Measurements from ENCODE around the gene TMEM269. TPM values are rescaled to one million over a fixed set of nuclear protein-coding genes. Genes with fewer than 3 reads are reported as not detected.
A peak's percentile ranks its signal among the peaks of the same experiment; 100 is the strongest.

The TMEM269 gene
- total RNA-seq, 1 experiment from 2014 or later, result 1.7 TPM

DNA sequence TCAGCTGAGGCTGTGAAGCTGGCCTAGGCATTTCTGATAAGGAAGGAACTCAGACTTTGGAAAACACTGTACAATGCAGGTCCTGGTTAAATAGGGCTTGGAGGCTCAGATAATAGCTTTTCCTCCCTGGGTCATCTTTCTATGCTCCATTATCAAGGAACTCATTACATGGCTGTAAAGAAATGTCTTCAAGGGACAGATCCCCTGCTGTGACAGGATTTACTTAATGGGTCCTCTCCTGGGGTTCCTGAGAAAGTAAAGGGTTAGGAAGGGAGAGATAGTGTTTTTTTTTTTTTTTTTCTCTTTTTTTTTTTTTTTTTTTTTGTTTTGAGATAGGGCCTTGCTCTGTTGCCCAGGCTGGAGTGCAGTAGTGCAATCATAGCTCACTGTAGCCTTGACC is 46.5 kb downstream of the TMEM269 start:
- H3K4me3 ChIP-seq (ENCODE audit: low read depth, low read length, poor library complexity, severe bottlenecking), result no peak overlapping the region
- no peak for TF ChIP-seq CTCF (conservative IDR thresholded peaks at IDR 0.05; ENCODE audit: low read depth, low read length)
- TF ChIP-seq EZH2 (IDR thresholded peaks at IDR 0.05; ENCODE audit: borderline replicate concordance, low read depth, low read length, poor library complexity, severe bottlenecking), result no peak
- BruUV-seq (replicated peaks), result no TSS peak
- H3K27me3 ChIP-seq (replicated peaks; ENCODE audit: insufficient read depth, low read depth, low read length, poor library complexity), result no peaks in the 10 kb centered on the region
- peak; percentile 65 for DNase-seq (ENCODE audit: low spot score)
- POLR2A ChIA-PET (ENCODE audit: low non-redundant PET), result no interaction called here
- intact Hi-C loops (cut with micrococcal nuclease; ENCODE audit: unreplicated experiment), result no loop called here
- H3K27ac ChIP-seq (ENCODE audit: low read depth, low read length, poor library complexity, severe bottlenecking), result no peak overlapping the region
- CTCF ChIA-PET, result no interaction called here
- no peaks in the 10 kb centered on the region for H3K36me3 ChIP-seq (ENCODE audit: insufficient read depth, low read length, poor library complexity, severe bottlenecking)
- H3K9me3 ChIP-seq (ENCODE audit: low read depth, low read length, poor library complexity, severe bottlenecking), result no peaks in the 10 kb centered on the region
- H3K4me1 ChIP-seq (ENCODE audit: insufficient read depth, low read length, poor library complexity, severe bottlenecking), result no peaks in the 10 kb centered on the region

DNA sequence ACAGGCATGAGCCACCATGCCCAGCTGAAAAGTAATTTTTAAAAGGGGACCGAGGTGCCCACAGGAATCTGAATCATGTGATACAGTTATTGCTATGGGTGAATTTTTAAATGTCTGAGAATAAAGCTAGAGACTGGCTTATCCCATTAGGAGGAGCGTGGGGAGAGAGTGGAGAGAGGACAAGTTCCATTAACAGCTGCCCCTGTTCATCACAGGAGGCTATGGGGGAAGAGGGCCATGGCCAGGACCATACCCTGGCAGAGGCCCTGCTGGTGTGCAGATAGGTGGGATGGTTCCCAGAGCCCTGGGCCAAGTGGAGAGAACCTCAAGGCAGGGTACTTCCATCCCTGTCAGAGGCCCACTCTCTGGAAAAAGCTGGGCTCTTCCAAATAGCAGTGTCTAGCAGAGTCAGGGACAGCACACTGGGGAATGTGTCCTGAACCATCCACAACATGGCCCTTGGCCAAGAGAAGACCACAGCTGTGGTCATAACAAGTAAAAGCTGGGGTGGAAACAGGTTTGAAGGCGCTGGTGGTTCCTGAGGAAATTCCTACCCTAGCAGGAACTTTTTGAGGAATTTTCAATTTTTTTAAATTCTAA is 48.0 kb downstream of the TMEM269 start:
- no TSS peak for BruUV-seq (replicated peaks)
- intact Hi-C loops (cut with micrococcal nuclease; ENCODE audit: unreplicated experiment), result no loop called here
- Histone ChIP-seq H3K36me3 (ENCODE audit: insufficient read depth, low read length, poor library complexity, severe bottlenecking) (no peaks in the 10 kb centered on the region), H3K9me3 (ENCODE audit: low read depth, low read length, poor library complexity, severe bottlenecking) (no peaks in the 10 kb centered on the region), H3K27ac (ENCODE audit: low read depth, low read length, poor library complexity, severe bottlenecking) (no peak overlapping the region), H3K4me3 (ENCODE audit: low read depth, low read length, poor library complexity, severe bottlenecking) (no peak overlapping the region), H3K4me1 (ENCODE audit: insufficient read depth, low read length, poor library complexity, severe bottlenecking) (no peaks in the 10 kb centered on the region), H3K27me3 (replicated peaks; ENCODE audit: insufficient read depth, low read depth, low read length, poor library complexity) (no peaks in the 10 kb centered on the region)
- CTCF ChIA-PET, result no interaction called here
- no peak for DNase-seq (ENCODE audit: low spot score)
- POLR2A ChIA-PET (ENCODE audit: low non-redundant PET), result no interaction called here
- no peak for TF ChIP-seq EZH2 (IDR thresholded peaks at IDR 0.05; ENCODE audit: borderline replicate concordance, low read depth, low read length, poor library complexity, severe bottlenecking)
- no peak for TF ChIP-seq CTCF (conservative IDR thresholded peaks at IDR 0.05; ENCODE audit: low read depth, low read length)

- POLR2A ChIA-PET (ENCODE audit: low non-redundant PET), result no interaction called here
- BruUV-seq (replicated peaks), result no TSS peak
- no peak for DNase-seq (ENCODE audit: low spot score)
Observed at GRCh38 chr1:42833981-42834380, 49.2 kb downstream of the TMEM269 start.

More at GRCh38 chr1:42833981-42834380, 49.2 kb downstream of the TMEM269 start:
- Histone ChIP-seq H3K27me3 (replicated peaks; ENCODE audit: insufficient read depth, low read depth, low read length, poor library complexity) (no peaks in the 10 kb centered on the region), H3K9me3 (ENCODE audit: low read depth, low read length, poor library complexity, severe bottlenecking) (no peaks in the 10 kb centered on the region), H3K4me3 (ENCODE audit: low read depth, low read length, poor library complexity, severe bottlenecking) (no peak overlapping the region), H3K36me3 (ENCODE audit: insufficient read depth, low read length, poor library complexity, severe bottlenecking) (no peaks in the 10 kb centered on the region), H3K27ac (ENCODE audit: low read depth, low read length, poor library complexity, severe bottlenecking) (no peak overlapping the region), H3K4me1 (ENCODE audit: insufficient read depth, low read length, poor library complexity, severe bottlenecking) (no peaks in the 10 kb centered on the region)
- CTCF ChIA-PET, result interaction anchor here (0.7 kb wide), 1 partner anchor 239 kb away, joined by 3 read pairs; no protein-coding TSS in a partner anchor
- TF ChIP-seq EZH2 (IDR thresholded peaks at IDR 0.05; ENCODE audit: borderline replicate concordance, low read depth, low read length, poor library complexity, severe bottlenecking) (no peak), CTCF (conservative IDR thresholded peaks at IDR 0.05; ENCODE audit: low read depth, low read length) (no peak)
- intact Hi-C loops (cut with micrococcal nuclease; ENCODE audit: unreplicated experiment), result no loop called here

Measured in A673 (cell line).